Measurements from ENCODE around the gene N4BP2L2.

- TF ChIP-seq CTCF (IDR thresholded peaks at IDR 0.05; ENCODE audit: extremely low read depth in 1 of 2, insufficient read depth in 1 of 2, low read depth in 1 of 2, low read length in 2 of 2) (no peak), POLR2AphosphoS5 (IDR thresholded peaks at IDR 0.05; ENCODE audit: insufficient read depth, low read depth, low read length) (no peak), POLR2A (IDR thresholded peaks at IDR 0.05; ENCODE audit: low read depth, low read length) (no peak), MYC (IDR thresholded peaks at IDR 0.05; ENCODE audit: low read depth, low read length) (no peak), FOS (IDR thresholded peaks at IDR 0.05; ENCODE audit: borderline replicate concordance, insufficient read depth, low read length) (no peak), EZH2 (IDR thresholded peaks at IDR 0.05; ENCODE audit: borderline replicate concordance, low read depth, low read length, severe bottlenecking) (no peak)
Observed at GRCh38 chr13:32542221-32542620, 3.6 kb upstream of the N4BP2L2 start.
